NT2/D1 (cell line): ENCODE results near the gene SH2D3A.

Source experiments
- SUZ12 ChIP-seq: IDR thresholded peaks from 2 replicates; pipeline ENCODE4 v1.6.1; 2011; ENCODE audit not compliant: insufficient read length, insufficient read depth; ENCODE audit errors: extremely low read depth
- ZNF274 ChIP-seq: IDR thresholded peaks from 2 replicates; pipeline ENCODE4 v1.6.1; 2011; ENCODE audit warnings: mild to moderate bottlenecking, low read depth, low read length

GRCh38 chr19:6744381-6745301, 22.6 kb downstream of the SH2D3A start:
- TF ChIP-seq ZNF274 (no peak), SUZ12 (no peak)
